Activated gamma-delta T cell treated with Interleukin-2 at 50 U/mL for 16 hours (primary cell): ENCODE data around the gene ERBB2.
"Not testable (repeated sequence)": the region's sequence is repeated elsewhere in the genome, so short reads cannot be mapped to it uniquely, and the experiment has no call there.

Source experiments
- DNase-seq: peaks from one replicate; pipeline ENCODE4 v3.0.0-alpha.2; 2020

Gene ERBB2

DNA sequence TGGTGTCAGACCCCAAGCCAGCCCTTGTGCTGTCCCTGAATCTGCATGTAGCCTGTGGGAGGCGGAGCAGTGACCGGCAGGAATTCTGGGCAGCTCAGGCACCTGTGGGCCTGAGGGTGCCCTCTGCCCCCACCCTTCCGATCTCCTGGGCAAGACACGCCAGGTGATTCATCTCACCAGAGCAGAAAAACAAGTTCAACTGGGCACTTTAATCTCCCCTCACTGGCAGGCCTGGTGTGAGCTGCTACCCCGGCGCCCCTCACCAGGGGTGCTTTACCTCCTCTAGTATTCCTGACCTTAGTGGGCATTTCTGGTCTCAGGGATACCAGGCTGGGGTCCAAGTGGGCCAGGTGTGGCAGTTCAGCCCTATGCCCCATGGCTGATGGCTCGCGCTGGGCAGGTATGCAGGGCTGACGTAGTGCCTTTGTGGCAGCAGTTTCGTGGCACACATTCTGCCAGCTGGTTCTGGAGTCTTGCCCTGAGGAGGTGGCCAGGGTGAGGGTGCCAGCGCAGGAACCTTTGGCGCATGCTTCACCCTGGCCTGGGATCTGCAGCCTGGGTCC lies 6.0 kb downstream of the ERBB2 start:
- DNase-seq, result no peak

DNA sequence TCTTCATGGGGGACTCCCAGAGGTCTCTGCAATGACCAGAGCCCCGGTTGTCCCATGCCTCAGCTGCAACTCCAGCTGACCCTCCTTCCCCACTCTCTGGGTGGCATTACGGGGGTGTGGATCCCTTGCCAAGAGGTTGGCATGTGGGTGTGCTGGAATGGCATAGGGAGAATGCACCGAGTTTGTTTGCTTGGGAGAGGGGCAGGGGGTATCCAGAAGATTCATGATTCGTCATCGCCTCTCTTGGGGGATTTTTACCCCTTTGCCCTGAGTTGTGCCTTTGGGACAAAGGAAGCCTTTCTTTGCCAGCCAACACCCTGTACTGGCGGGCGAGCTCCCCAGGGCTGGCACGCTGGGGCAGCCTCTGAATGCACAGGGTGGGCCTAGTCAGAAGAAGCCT lies 6.5 kb downstream of the ERBB2 start:
- DNase-seq, result no peak

DNA sequence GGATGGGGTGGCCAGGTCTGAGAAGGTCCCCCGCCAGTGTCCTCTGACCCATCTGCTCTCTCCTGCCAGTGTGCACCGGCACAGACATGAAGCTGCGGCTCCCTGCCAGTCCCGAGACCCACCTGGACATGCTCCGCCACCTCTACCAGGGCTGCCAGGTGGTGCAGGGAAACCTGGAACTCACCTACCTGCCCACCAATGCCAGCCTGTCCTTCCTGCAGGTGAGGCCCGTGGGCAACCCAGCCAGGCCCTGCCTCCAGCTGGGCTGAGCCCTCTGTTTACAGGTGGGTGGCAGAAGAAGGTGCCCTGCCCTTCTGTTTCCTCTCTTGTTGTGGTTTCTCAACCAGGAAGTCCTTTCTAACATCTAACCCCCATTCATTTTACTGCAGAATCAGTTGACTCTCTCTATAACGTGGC lies 7.1 kb downstream of the ERBB2 start:
- DNase-seq, result peak; percentile 15

DNA sequence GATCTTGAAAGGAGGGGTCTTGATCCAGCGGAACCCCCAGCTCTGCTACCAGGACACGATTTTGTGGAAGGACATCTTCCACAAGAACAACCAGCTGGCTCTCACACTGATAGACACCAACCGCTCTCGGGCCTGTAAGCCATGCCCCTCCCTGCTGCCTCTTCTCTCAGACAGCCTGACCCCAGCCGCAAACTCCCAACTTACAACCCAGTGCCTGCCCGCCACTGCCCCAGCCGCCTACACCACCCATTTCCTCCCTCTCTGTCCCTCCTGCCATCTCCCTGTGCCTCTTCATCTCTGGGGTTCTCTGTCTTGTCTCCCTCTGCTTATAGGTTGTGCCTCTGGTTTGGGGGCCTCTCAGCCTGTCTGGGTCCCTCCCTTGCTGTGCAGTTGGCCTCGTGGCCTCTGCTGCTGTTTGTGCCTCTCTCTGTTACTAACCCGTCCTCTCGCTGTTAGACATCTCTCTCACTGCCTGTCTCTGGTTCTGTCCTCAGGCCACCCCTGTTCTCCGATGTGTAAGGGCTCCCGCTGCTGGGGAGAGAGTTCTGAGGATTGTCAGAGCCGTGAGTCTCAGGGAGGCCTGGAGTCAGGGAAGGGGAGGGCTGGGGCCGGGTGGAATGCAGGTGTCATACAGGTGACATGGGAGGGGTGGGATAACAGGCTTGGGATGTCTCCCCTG lies 9.6 kb downstream of the ERBB2 start:
- no peak for DNase-seq

DNA sequence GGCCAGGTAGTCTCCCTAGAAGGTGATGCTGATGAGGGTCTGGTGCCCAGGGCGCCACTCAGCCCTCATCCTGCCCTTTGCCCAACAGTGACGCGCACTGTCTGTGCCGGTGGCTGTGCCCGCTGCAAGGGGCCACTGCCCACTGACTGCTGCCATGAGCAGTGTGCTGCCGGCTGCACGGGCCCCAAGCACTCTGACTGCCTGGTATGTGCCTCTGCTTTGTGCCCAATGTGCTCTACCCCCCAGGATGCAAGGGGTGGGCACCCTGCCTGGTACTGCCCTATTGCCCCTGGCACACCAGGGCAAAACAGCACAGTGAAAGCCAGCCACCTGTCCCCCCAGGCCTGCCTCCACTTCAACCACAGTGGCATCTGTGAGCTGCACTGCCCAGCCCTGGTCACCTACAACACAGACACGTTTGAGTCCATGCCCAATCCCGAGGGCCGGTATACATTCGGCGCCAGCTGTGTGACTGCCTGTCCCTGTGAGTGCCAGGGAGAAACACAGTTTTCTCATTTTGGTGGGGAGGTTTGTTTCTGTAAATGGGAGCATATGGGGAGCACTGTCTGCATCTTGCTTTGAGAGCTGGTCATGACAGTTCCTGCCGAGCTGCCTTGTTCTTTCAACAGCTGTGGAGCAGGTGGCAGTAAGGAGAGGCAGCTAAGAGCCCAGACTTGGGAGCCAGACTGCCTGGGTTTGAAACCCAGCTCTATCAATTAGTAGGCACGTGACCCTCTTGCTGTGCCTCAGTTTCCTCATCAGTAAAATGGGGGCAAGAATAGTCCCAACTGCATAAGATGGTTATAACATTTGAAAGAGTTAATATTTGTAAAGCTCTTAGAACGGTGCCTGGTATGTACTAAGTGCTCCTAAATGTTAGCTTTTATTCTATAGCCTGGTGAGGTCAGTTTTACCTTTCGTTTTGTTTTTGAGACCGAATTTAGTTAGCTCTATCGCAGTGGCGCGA lies 10.4 kb downstream of the ERBB2 start:
- DNase-seq, result no peak

DNA sequence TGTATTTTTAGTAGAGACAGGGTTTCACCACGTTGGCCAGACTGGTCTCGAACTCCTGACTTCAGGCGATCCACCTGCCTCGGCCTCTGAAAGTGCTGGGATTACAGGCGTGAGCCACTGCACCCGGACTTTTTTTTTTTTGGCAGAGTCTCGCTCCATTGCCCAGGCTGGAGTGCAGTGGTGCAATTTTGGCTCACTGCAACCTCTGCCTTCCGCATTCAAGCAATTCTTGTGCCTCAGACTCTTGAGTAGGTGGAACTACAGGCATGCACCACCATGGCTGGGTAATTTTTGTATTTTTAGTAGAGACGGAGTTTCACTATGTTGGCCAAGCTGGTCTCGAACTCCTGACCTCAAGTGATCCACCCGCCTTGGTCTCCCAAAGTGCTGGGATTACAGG lies 11.2 kb downstream of the ERBB2 start:
- DNase-seq, result not testable (repeated sequence)

DNA sequence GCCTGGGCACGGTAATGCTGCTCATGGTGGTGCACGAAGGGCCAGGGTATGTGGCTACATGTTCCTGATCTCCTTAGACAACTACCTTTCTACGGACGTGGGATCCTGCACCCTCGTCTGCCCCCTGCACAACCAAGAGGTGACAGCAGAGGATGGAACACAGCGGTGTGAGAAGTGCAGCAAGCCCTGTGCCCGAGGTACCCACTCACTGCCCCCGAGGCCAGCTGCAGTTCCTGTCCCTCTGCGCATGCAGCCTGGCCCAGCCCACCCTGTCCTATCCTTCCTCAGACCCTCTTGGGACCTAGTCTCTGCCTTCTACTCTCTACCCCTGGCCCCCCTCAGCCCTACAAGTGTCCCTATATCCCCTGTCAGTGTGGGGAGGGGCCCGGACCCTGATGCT lies 12.0 kb downstream of the ERBB2 start:
- no peak for DNase-seq

DNA sequence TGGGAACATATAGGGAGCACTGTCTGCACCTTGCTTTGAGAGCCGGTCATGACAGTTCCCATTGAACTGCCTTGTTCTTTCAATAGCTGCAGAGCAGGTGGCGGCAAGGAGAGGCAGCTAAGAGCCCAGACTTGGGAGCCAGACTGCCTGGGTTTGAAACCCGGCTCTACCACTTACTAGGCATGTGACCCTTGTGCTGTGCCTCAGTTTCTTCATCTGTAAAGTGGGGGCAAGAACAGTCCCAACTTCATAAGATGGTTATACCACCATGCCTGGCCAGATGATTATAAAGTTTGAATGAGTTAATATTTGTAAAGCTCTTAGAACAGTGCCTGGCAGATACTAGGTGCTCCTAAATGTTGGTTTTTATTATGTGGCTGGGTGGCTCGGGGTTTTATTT lies 14.4 kb downstream of the ERBB2 start:
- no peak for DNase-seq

DNA sequence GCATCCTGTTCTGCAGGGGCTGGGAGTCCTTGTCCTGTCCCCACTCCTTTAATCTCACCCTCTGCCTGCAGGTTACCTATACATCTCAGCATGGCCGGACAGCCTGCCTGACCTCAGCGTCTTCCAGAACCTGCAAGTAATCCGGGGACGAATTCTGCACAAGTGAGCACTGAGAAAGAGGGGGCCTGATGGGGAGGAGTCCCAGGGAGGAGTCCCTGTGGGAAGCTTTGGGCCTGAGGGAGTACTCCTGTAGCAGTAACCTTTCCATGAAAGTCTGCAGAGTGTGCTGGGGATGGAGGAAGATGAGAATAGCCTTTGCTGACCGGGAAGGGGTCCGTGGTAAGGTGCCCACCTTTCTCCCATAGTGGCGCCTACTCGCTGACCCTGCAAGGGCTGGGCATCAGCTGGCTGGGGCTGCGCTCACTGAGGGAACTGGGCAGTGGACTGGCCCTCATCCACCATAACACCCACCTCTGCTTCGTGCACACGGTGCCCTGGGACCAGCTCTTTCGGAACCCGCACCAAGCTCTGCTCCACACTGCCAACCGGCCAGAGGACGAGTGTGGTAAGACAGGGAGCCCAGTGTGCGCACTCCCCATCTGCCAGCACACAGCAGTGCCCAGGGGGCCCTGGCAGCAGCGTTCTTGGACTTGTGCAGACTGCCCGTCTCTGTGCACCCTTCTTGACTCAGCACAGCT lies 15.7 kb downstream of the ERBB2 start:
- DNase-seq, result no peak

DNA sequence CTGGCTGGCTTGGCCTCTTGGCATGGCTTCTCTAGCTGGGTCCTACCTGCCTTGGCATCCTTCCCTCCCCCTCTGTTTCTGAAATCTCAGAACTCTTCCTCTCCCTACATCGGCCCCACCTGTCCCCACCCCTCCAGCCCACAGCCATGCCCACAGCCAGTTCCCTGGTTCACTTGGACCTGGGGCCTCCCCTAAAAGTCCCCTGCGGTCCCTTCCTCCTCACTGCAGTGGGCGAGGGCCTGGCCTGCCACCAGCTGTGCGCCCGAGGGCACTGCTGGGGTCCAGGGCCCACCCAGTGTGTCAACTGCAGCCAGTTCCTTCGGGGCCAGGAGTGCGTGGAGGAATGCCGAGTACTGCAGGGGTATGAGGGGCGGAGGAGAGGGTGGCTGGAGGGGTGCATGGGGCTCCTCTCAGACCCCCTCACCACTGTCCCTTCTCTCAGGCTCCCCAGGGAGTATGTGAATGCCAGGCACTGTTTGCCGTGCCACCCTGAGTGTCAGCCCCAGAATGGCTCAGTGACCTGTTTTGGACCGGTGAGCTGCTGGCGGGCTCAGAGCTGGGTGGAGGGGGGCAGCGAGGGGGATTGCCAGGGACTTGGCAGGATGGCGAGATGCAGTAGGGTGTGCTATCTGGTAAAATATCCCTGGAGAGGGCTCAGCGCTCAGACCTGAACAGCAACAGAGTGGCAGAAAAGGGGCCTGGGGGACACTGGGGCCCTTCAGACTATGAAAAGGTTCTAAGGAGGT lies 16.4 kb downstream of the ERBB2 start:
- DNase-seq, result no peak

DNA sequence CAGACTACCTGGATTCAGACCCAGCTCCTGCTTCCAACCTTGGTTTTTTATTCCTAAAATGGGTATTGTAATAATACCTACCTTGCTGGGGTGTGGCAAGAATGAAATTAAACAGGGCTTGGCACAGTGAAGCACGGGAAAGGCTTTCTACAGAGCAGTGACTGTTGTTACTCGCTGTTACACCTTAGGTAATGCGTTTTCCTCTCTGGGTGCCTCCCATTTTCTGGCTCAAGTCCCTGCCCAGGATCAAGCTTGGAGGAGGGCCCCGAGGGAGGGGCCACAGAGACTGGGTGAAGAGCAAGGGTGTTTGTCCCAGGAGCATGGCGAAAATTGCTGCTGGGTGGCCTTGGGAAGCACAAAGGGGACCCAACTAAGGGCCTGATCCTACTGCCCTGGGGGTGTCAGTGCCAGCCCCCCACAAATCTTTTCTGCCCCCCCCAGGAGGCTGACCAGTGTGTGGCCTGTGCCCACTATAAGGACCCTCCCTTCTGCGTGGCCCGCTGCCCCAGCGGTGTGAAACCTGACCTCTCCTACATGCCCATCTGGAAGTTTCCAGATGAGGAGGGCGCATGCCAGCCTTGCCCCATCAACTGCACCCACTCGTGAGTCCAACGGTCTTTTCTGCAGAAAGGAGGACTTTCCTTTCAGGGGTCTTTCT lies 17.1 kb downstream of the ERBB2 start:
- no peak for DNase-seq

DNA sequence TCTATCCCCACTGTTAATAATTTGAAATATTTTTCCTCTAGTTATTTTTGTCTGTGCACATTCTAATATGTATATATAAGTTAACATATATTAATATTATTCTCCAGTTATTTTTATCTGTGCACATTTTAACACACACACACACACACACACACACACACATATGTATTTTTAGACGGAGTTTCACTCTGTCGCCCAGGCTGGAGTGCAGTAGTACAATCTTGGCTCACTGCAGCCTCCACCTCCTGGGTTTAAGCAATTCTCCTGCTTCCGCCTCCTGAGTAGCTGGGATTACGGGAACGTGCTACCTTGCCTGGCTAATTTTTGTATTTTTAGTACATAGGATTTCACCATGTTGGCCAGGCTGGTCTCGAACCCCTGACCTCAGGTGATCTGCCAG lies 17.8 kb downstream of the ERBB2 start:
- DNase-seq, result no peak

DNA sequence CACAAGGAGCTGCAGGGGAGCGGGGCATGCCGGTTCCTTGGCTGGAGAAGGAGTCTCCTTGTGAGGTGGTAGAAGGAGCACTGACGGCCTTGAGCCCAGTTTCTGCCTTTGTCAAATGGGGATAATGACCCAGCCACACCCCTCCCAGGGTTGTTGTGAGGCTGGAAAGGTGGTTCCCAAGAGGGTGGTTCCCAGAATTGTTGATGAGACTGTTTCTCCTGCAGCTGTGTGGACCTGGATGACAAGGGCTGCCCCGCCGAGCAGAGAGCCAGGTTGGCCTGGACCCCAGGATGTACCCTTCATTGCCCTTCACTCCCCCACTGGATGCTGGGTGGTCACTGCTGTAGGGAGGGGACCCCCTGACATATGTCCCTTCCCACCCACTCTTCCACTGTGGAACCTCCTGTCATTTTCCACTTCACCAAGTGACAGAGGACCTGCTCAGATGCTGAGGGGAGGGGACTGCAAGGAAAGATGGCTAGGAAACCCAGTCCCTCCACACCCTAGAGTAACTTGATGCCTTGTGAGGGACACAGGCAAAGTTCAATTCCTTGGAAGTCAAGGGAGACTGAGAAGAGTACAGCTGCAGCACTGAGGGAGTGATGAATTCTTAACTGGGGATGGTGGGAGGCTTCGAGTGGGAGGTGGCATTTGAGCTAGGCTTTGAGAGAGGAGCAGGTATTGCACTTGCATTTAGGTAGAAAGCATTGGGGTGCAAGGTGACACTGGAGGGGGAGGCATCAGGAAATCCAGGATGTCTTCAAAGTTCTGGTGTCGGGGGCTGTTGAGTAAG lies 19.9 kb downstream of the ERBB2 start:
- no peak for DNase-seq

DNA sequence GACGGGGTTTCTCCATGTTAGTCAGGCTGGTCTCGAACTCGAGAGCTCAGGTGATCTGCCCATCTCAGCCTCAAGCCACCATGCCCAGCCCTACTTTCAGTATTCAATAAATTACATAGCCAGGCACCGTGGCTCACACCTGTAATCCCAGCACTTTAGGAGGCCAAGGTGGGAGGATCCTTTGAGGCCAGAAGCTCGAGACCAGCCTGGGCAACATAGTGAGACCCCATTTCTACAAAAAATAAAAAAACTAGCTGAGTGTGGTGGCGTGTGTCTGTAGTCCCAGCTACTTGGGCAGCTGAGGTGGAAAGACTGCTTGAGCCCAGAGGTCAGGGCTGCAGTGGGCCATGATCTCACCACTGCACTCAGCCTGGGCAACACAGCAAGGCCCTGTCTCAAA lies 22.2 kb downstream of the ERBB2 start:
- no peak for DNase-seq

DNA sequence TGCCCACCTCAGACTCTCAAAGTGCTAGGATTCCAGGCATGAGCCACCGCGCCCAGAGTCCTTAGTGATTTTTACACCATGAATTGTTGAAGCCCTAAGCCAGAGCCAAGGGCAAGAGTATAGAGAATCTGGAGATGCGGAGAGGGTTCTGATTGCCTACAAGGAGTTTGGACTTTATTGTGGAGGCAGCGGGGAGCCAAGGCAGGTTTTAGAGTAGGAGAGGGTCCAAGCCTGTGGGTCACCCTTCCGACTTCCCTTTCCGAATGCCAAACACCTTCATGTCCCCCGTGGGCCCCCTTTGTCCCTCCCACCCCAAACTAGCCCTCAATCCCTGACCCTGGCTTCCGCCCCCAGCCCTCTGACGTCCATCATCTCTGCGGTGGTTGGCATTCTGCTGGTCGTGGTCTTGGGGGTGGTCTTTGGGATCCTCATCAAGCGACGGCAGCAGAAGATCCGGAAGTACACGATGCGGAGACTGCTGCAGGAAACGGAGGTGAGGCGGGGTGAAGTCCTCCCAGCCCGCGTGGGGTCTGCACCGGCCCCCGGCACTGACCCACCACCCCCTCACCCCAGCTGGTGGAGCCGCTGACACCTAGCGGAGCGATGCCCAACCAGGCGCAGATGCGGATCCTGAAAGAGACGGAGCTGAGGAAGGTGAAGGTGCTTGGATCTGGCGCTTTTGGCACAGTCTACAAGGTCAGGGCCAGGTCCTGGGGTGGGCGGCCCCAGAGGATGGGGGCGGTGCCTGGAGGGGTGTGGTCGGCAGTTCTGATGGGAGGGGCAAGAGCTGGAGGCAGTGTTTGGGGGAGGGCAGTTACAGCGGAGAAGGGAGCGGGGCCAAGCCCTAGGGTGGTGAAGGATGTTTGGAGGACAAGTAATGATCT lies 23.3 kb downstream of the ERBB2 start:
- DNase-seq, result no peak

DNA sequence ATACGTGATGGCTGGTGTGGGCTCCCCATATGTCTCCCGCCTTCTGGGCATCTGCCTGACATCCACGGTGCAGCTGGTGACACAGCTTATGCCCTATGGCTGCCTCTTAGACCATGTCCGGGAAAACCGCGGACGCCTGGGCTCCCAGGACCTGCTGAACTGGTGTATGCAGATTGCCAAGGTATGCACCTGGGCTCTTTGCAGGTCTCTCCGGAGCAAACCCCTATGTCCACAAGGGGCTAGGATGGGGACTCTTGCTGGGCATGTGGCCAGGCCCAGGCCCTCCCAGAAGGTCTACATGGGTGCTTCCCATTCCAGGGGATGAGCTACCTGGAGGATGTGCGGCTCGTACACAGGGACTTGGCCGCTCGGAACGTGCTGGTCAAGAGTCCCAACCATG lies 24.9 kb downstream of the ERBB2 start:
- DNase-seq, result no peak

DNA sequence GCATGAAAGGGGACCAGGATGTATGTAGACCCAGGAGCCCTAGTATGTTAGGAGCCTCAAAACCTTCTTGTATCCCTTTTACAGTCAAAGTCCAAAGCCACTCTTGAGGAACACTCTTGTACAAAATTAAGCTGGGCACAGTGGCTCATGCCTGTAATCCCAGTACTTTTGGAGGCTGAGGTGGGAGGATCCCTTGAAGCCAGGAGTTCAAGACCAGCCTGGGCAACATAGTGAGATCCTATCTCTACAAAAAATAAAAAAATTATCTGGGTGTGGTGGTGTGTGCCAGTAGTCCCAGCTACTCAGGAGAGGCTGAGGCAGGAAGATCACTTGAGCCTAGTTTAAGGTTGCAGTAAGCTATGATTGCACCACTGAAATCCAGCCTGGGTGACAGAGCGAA lies 26.1 kb downstream of the ERBB2 start:
- not testable (repeated sequence) for DNase-seq

DNA sequence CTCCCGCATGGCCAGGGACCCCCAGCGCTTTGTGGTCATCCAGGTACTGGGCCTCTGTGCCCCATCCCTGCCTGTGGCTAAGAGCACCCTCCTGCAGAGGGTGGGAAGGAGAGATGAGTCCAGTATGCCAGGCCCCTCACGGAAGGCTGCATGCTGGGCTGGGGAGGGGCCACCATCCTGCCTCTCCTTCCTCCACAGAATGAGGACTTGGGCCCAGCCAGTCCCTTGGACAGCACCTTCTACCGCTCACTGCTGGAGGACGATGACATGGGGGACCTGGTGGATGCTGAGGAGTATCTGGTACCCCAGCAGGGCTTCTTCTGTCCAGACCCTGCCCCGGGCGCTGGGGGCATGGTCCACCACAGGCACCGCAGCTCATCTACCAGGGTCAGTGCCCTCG lies 26.8 kb downstream of the ERBB2 start:
- DNase-seq, result no peak

DNA sequence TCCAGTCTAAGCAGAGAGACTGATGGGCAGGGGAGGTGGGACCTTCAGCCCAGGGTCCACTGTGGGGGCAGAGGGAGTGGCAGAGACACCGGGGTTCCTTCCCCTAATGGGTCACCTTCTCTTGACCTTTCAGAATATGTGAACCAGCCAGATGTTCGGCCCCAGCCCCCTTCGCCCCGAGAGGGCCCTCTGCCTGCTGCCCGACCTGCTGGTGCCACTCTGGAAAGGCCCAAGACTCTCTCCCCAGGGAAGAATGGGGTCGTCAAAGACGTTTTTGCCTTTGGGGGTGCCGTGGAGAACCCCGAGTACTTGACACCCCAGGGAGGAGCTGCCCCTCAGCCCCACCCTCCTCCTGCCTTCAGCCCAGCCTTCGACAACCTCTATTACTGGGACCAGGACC lies 27.7 kb downstream of the ERBB2 start:
- DNase-seq, result no peak

DNA sequence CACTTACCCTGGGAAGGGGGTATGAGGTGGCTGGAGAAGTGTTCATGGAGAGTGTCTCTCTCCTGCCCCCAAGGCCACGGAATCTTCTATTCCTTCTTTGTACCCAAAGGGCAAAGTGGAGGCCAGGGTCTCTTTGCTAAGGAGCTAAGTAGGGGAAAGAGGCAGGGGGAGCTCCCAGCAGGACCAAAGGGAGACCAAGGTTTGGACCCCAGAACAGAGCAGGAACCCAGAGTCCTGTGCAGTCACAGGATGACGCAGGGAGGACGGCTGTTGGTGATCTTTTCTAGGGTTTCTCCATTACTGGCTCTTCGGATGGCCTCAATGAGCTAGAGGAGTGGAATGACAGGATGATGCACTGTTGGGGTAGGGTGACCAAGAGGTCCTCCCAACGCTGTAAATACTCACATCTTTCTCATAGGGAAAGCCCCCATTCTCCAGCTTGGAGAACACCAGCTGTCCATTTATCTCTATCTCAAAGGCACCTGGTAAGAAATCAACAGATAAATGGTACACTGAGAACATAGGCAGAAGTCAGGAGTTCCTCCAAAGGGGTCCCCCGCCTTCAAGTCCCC lies 29.5 kb downstream of the ERBB2 start:
- no peak for DNase-seq
